Activated CD4-positive, CD25-positive, alpha-beta regulatory T cell treated with anti-CD3 and anti-CD28 coated beads, Interleukin-2, amount 50 U/mL, for 72 hours (primary cell): ENCODE data around the gene ERCC6L2.
A peak's percentile ranks its signal among the peaks of the same experiment; 100 is the strongest.

Source experiments
- DNase-seq: peaks from one replicate; pipeline ENCODE4 v3.0.0; 2021

Gene ERCC6L2

GRCh38 chr9:95875305-95876137 lies at the start of gene ERCC6L2:
ERCC6L2 (plus strand) TSS chr9:95875691; CDS start chr9:95876039, 348 bp downstream.
- peak; percentile 95 for DNase-seq

GRCh38 chr9:95826183-95826838 lies 49.2 kb upstream of the ERCC6L2 start:
- no peak for DNase-seq

GRCh38 chr9:95830768-95831167 lies 44.7 kb upstream of the ERCC6L2 start:
- DNase-seq = no peak

GRCh38 chr9:95831810-95832209 lies 43.7 kb upstream of the ERCC6L2 start:
- no peak for DNase-seq

GRCh38 chr9:95833546-95834178 lies 41.8 kb upstream of the ERCC6L2 start:
- no peak for DNase-seq

GRCh38 chr9:95834281-95834907 lies 41.1 kb upstream of the ERCC6L2 start:
- DNase-seq = no peak

GRCh38 chr9:95835393-95835792 lies 40.1 kb upstream of the ERCC6L2 start:
- DNase-seq = no peak

- DNase-seq = no peak
Measured at GRCh38 chr9:95836072-95836471, 39.4 kb upstream of the ERCC6L2 start.

GRCh38 chr9:95839012-95839411 lies 36.5 kb upstream of the ERCC6L2 start:
- DNase-seq = no peak

GRCh38 chr9:95840074-95840473 lies 35.4 kb upstream of the ERCC6L2 start:
- DNase-seq = no peak

- no peak for DNase-seq
Measured at GRCh38 chr9:95841377-95841776, 34.1 kb upstream of the ERCC6L2 start.

- DNase-seq = no peak
Measured at GRCh38 chr9:95845751-95846150, 29.7 kb upstream of the ERCC6L2 start.

GRCh38 chr9:95848764-95849163 lies 26.7 kb upstream of the ERCC6L2 start:
- no peak for DNase-seq

GRCh38 chr9:95852059-95853032 lies 23.1 kb upstream of the ERCC6L2 start:
- DNase-seq = no peak

- DNase-seq = no peak
Measured at GRCh38 chr9:95854386-95855020, 21.0 kb upstream of the ERCC6L2 start.

- DNase-seq = no peak
Measured at GRCh38 chr9:95855961-95856360, 19.5 kb upstream of the ERCC6L2 start.

- no peak for DNase-seq
Measured at GRCh38 chr9:95857124-95857523, 18.4 kb upstream of the ERCC6L2 start.

- no peak for DNase-seq
Measured at GRCh38 chr9:95857896-95858295, 17.6 kb upstream of the ERCC6L2 start.

- no peak for DNase-seq
Measured at GRCh38 chr9:95862343-95862742, 13.1 kb upstream of the ERCC6L2 start.

GRCh38 chr9:95864852-95865580 lies 10.5 kb upstream of the ERCC6L2 start:
- no peak for DNase-seq

GRCh38 chr9:95870352-95870751 lies 5.1 kb upstream of the ERCC6L2 start:
- DNase-seq = no peak
